NCI-H524 (cell line): ENCODE data around the gene MAN2B2.
"Not testable (repeated sequence)": the region's sequence is repeated elsewhere in the genome, so short reads cannot be mapped to it uniquely, and the experiment has no call there.

ENCODE experiments used
- DNase-seq, 2 experiments: peaks; one replicate each; lab custom pipeline; 2025; lab: John Stamatoyannopoulos, UW

Gene MAN2B2

DNA sequence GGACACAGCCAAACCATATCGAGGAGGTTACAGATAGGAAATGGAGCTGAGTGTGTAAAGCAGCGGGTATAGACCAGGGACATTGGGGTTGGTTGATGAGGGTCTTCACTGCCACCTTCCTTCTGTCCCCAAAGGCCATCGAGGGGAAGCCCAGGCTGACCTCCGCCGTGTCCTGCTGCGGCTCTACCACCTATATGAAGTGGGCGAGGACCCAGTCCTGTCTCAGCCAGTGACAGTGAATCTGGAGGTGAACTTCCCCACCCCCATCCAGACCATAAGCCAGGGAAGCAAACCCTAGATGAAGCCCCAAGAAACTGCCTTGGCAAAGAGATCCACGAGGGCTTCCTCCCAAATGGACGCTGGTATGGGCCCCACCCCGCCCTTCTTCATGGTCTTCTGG lies 42.3 kb downstream of the MAN2B2 start:
- no peak for DNase-seq

DNA sequence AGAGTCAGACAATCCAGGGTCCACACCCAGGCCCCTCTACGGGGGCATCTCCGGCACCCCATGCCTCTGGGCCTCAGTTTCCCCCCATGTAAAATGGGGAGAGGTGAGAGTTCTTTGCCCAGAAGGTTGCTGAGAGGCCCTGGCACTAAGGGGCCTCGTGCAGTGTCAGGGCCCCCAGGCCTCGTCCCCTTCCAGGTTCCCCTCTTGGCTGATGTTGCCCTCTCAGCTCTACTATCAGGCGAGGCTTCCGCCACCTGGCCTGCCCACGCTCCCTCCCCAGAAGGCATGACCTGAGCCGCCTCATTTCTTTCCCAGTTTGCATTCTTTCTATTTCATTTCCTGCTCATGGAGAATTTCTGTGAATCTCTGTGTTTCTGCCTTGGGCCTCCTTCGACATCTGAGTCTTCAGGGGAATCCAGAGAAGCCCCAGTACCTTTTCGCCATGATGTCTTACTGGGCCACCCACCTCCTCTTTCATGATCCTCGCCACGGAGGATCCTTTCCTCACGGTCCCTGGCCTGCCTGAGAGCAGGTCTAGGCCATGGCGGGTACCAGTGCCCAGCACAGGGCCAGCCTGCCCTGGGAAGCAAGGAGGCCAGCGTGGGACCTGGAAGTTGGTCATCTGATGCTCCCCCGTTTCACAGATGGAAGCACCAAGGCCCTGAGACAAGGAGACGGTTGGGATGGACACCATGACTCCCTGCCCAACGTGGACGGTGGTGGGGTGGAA lies 43.6 kb downstream of the MAN2B2 start:
- DNase-seq: no peak

DNA sequence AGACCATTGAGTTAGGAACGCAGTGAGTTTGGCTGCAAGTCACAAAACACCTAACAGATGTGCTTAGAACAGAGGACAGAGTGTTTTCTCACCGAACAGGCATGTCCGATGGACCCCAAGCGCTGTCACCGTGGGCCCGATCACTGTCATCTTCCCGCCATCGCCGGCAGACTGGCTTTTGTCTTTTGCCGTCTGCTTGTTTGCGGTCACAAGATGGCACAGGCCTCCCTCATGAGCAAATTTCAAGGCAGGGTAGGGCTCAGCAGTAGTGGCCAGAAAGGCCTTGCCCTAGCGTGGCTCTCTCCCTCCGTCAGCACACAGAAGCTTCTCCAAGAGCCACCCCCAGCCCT lies 44.1 kb downstream of the MAN2B2 start:
- DNase-seq: no peak

DNA sequence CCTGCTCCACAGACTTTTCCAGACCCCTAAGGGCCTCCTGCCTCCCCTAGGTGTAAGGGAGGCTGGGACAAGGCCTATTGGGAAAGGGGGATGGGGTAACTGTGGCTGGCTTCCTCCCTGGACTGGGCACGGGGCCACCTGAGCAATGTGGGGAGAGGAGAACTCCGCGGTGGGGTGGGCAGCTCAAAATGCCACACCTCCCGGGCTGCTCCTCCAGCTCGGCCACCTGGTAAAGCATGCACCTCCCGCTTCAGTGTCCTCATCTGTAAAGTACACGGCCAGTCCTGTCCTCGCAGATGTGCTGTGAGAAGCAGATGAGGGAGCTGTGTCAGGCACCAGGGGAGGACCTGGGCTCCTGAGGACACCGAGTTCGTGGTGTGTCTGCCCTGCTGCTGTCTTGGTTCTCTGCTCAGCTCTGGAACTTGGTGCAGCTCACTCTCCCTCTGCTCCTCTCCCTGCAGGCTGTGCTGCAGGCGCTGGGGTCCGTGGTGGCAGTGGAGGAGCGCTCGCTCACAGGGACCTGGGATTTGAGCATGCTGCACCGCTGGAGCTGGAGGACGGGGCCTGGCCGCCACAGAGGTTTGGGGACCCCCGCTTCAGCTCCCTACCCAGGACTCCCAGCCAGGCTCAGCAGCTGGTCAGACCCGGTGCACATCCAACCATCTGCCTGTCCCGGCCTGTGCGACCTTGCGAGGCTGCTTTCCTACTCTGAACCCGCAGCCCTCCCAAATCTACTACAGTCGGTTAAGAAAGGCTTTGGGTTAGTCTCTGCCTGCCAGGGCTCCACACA lies 44.7 kb downstream of the MAN2B2 start:
- DNase-seq: no peak

- no peak for DNase-seq
Measured at GRCh38 chr4:6620296-6620695, 45.3 kb downstream of the MAN2B2 start.

- DNase-seq: no peak
Measured at GRCh38 chr4:6620891-6621555, 46.0 kb downstream of the MAN2B2 start.

DNA sequence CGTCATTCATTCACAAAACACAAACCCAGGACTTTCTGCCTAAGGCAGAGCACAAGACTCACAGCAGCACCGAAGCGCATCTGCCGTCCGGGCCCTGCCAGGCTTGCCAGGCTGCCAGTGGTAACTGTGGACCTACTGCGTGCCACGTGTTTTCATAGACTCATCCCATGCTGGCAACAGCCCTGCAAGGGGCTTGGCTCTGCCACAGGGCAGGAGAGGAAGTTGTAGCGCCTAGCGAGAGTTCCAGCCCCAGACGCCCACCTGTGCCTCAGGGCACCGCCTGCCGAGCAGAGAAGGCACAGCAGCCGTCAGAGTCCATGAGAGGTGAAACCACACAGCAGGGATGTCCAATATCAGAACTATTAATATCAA lies 46.6 kb downstream of the MAN2B2 start:
- DNase-seq: no peak

DNA sequence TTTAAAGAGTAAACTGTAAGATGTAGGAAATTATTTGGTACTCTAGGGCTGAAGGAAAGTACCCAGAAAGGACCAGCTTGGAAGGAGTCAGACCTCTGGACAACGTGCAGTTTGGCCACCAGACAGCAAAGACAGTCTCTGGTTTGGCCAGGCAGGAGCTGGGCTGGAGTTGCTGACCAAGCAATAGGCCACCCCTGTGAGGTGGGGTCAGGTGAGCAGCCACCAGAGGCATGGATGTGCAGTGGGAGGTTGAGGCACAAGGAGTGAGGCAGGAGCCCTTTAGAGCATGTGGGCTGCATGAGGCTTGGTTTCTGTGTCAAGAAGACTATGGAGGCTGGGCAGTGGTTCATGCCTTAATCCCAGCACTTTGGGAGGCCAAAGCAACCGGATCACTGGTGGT lies 47.8 kb downstream of the MAN2B2 start:
- DNase-seq: no peak

DNA sequence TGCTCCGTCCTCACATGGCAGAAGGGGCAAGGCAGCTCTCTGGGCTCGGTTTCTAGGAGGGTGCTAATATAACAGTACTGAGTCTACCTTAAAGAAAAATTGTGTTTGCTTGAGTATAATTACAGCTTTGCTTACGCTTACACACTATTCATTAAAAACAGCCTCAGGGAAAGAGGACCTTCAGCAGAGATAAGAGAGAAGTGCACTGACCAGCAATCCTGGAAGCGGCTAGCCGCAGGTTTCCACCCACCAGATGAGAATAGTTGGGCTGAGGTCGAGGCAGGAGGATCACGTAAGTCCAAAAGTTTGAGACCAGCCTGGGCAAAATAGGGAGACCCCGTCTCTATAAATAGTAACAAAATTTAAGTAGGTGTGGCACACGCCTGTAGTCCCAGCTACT lies 50.3 kb downstream of the MAN2B2 start:
- no peak for DNase-seq

DNA sequence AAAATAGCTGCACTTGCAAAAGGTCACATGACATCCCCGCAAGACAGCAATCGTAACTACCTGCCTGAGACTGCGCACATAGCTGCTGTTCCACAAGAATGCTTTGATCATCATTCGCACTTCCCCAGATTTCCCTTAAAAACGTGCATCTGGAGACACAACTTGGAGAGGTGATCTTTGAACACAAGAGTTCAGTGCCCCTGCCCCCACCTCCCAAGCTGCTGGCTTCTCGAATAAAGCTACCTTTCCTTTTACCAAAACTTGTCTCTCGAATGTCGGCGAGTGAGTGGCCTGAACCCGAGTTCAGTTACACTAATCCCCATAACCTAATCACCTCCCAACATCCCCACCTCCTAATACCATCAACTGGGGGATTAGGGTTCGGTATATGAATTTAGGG lies 51.1 kb downstream of the MAN2B2 start:
- no peak for DNase-seq

DNA sequence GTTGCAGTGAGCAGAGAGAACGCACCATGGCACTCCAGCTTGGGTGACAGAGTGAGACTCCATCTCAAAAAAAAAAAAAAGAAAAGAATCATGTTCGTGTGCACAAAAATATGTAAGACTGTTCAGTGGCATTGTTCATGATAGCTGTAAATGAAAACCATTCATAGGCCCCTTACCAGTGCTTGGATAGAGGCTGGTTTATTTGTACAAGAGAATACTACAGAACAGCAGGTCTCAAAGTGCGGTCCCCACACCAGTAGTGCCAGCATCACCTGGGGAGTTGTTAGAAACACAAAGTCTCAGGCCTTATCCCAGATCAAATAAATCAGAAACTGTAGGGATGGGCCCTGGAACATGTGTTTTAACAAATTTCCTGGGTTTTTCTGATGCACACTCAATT lies 52.8 kb downstream of the MAN2B2 start:
- DNase-seq: no peak

- DNase-seq: not testable (repeated sequence)
Measured at GRCh38 chr4:6628484-6628883, 53.5 kb downstream of the MAN2B2 start.

DNA sequence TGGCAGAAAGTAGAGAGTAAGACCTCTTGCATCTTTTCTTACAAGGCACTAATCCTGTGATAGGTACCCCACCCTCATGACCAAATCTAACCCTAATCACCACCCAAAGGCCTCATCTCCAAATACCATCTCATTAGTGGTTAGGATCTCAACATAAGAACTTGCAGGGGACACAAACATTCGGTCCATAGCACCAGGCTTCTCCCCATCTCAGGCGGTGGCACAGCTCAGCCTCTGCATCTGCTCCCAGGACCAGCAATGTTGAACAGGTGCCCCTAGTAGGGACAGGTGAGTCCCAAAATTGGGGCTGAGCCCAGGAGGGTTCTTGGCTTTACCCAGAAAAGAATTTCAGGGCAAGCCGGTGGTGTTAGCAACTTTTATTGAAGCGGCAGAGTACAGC lies 57.1 kb downstream of the MAN2B2 start:
- no peak for DNase-seq

- DNase-seq: peak in 1 of 2 experiments; percentile 70
Measured at GRCh38 chr4:6633091-6633906, 58.3 kb downstream of the MAN2B2 start.

- DNase-seq: no peak
Measured at GRCh38 chr4:6634746-6635145, 59.8 kb downstream of the MAN2B2 start.

DNA sequence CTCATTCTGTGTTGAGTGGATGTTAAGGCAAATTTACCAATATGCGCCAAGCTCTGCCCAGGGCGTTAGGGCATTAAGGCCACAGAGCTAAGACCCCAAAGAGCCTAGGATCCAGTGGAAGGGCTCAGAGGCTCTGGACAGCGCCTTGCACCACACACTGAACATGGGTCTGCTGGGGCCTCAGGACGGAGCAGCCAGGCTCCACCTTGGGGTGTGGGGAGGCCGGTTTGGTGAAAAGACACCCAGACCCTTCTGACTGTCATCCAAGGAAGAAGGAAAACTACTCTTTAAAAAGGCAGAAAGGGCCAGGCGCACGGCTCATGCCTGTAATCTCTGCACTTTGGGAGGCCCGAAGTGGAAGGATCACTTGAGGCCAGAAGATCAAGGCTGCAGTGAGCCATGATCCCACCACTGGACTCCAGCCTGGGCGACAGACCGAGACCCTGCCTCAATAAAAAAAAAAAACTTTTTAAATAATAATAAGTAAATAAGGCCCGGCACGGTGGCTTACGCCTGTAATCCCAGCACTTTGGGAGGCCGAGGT lies 64.2 kb downstream of the MAN2B2 start:
- no peak for DNase-seq

DNA sequence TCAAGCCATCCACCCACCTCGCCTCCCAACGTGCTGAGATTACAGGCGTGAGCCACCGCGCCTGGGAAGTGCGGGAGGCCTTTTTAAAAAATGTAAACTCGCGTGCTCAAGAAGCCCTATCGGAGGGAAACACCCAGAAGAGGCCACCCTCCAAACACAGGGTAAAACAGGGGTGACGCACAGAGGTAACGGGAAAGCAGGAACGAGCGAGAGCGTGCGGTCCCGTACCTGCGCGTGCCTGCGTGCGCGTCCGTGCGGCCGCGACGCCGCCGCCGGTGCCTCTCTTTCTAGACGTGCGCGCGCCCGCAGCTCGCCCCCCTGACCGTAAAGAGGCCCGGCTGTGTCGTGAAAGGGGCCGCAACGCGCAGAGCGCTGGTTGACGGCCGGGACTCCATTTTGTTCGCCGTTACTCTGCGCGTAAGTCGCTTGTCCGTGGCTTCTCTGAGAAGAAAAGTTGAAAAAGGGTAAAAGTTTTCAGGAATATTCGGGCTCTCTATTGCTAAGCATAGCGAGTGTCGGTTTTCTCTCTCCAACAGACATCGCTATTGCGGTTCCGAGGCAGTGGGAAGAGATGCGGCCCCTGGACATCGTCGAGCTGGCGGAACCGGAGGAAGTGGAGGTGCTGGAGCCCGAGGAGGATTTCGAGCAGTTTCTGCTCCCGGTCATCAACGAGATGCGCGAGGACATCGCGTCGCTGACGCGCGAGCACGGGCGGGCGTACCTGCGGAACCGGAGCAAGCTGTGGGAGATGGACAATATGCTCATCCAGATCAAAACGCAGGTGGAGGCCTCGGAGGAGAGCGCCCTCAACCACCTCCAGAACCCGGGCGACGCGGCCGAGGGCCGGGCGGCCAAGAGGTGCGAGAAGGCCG lies 65.5 kb downstream of the MAN2B2 start, which contains the start of gene MRFAP1:
Gene MRFAP1, plus strand, starts transcription at position 394 of the 872 bp plus-strand sequence. Its CDS starts 178 bp downstream, at position 572.
- DNase-seq: peak; percentile 86 to 91

DNA sequence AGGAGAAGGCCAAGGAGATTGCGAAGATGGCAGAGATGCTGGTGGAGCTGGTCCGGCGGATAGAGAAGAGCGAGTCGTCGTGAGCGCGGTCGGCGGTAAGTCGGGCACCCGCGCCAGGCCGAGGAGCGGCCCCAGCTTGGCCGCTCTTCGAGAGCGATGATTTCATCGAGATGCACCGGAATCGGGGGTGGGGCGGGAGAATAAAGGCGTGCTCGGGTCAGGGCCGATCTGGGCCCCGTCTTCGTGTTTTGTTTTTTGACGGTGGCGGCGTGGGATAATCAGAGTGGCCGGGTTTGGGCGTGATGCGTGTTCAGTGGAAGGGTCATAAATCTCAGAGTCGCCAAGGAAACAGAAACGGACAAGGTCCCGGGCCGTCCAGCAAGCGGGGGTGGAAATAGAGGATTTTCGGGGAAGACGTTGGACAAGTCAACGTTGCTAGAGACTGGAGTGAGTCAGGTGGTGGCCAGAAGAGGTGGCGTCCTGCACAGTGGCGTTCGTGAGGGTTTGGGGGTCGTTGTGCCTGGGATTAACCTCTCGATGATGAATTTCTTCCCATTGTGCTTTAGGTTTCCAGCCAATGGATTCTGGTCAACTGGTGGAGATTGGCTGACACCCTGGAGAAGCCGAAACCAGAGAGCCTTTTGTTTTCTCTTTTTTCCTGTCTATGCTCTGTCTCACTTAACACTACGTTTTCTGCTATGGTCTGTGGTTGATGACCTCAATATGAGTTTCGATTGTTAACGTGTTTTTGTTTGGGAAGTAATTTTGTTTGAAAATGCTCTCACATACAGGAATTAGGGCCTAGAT lies 66.4 kb downstream of the MAN2B2 start:
- peak in 1 of 2 experiments; percentile 17 for DNase-seq

DNA sequence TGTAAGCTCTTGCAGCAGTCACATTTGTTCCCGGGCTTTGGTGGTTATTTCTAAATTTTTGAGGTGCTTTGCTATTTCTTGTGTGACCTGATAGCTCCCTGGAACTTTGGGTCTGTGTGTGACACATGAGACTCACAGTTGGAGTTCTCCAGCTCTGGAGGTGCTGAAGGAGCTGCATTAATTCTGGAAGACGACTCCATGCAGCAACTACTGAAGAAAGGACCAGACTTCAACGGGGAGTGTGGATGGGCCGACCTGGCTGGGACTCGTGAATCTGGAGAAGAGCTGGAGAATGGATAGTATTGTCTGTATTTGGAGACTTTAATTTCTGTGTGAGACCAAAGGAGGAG lies 67.0 kb downstream of the MAN2B2 start:
- no peak for DNase-seq
